ENCODE data around the gene ABO.
"Not testable (repeated sequence)": the region's sequence is repeated elsewhere in the genome, so short reads cannot be mapped to it uniquely, and the experiment has no call there.

Gene ABO

DNA sequence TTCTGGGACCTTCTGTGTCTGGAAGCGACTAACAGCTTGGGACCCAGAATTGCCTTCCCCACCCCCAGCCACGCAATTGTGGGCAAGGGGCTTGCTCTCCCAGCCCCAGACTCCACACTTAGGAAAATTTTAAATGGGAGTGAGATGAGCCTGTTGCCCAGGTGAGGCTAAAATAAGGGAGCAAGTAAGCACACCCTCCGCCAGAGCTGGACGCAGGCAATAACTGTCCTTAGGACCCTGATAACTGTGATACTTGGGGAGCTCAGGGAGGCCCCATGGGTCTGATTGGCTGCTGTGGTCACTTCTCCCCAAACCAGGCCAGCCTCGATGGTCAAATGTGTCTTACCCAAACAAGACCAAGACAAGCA is 13.3 kb downstream of the ABO start:
- DNase-seq: no peak

- DNase-seq: no peak
Measured at GRCh38 chr9:133261103-133261752, 13.8 kb downstream of the ABO start.

- DNase-seq: no peak
Measured at GRCh38 chr9:133260334-133261102, 14.5 kb downstream of the ABO start.

DNA sequence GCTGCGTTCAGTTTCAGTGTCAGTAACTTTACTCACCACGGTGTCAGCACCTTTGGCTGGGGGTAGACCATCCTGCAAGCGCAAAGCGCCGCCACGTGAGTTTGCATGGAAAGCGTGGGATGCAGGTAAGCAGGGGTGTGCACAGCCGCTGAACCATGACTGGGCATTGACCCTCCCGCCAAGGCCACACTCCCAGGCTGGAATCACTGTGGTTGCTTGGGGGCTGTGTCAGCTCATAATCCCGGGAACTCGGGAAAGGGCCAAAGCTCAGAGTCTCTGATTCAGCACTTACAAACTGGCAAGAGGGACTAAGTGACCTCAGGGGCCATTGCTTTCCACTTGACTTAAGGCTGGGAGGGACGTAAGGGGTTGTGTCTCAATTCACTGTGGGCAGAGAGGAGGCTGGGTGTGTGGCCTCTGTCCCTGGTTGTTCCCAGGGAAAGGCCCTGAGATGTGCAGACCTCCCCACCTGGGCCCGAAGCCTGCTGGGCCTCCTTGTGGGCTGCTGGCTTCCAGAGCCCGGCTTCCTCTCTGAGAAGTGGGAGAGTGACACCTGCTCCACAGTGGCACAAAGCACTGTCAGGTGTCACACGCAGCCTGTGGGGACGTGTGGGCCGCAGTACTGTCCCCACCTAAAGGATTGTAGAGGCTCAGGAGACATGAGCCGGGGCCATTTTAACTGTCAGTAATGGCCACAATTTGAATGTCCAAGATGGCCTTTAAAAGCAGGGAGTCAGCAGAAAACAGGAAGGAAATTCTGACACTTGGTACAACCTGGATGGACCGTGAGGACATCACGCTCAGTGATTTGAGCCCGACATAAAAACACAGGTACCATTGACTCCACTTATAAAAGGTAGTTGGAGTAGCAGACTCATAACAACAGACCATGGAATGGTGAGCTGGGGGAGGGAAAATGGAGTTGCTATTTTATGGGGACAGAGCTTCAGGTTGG is 16.7 kb downstream of the ABO start:
- DNase-seq: no peak

DNA sequence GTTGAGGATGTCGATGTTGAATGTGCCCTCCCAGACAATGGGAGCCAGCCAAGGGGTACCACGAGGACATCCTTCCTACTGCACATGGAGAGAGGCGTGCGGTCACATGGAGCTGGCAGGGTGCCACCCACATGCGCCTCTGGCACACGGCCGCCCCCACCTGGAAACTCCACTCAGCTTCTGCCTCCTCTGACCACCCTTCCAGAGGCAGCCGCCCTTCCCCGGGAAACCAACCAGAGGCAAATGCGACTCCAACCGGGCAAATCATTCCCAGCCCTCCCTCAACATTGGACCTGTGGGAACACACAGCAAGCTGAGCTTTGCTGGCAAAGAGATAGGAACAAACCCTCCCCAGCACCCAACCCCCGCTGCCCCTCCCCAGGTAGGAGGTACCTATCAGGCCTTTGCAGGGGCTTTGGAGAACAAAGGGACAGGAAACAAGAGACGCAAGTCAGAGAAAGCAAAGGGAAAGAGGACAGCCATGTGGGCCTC is 17.5 kb downstream of the ABO start:
- DNase-seq: peak; percentile 14

DNA sequence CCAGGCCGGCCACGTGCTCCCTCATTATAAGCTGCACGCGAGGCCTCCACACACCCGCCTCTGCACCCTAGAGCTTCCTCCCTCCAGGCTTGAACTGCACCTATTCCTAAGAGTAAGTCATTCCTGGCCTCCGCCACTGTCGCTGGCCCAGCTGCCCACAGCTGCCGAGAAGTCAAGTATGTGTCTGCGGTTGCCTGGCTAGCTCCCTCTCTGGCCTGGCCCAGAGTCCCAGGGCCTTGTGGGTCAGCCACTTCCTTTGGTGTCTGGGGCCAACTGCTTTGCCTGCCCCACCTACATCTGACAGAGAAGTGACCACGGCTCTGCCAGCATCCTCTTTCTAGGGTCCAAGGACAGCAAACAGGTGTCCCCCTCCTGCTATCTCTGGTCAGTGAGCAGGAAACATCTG is 18.3 kb downstream of the ABO start:
- DNase-seq: no peak

GRCh38 chr9:133256136-133256461 is 18.9 kb downstream of the ABO start:
- no peak for DNase-seq

DNA sequence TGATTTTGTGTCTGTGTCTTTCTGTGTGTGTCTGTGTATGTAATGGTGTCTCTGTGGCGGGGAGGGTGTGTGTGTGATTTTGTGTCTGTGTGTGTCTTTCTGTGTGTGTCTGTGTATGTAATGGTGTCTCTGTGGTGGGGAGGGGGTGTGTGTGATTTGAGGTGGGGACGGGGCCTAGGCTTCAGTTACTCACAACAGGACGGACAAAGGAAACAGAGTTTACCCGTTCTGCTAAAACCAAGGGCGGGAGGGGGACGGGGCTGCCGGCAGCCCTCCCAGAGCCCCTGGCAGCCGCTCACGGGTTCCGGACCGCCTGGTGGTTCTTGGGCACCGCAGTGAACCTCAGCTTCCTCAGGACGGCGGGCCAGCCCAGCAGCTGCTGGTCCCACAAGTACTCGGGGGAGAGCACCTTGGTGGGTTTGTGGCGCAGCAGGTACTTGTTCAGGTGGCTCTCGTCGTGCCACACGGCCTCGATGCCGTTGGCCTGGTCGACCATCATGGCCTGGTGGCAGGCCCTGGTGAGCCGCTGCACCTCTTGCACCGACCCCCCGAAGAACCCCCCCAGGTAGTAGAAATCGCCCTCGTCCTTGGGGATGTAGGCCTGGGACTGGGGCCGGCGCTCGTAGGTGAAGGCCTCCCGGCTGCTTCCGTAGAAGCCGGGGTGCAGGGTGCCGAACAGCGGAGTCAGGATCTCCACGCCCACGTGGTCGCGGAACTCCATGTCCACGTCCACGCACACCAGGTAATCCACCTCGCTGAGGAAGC is 19.4 kb downstream of the ABO start:
- no peak for DNase-seq

GRCh38 chr9:133254471-133254870 is 20.5 kb downstream of the ABO start:
- no peak for DNase-seq

GRCh38 chr9:133253268-133253667 is 21.7 kb downstream of the ABO start:
- DNase-seq: no peak

DNA sequence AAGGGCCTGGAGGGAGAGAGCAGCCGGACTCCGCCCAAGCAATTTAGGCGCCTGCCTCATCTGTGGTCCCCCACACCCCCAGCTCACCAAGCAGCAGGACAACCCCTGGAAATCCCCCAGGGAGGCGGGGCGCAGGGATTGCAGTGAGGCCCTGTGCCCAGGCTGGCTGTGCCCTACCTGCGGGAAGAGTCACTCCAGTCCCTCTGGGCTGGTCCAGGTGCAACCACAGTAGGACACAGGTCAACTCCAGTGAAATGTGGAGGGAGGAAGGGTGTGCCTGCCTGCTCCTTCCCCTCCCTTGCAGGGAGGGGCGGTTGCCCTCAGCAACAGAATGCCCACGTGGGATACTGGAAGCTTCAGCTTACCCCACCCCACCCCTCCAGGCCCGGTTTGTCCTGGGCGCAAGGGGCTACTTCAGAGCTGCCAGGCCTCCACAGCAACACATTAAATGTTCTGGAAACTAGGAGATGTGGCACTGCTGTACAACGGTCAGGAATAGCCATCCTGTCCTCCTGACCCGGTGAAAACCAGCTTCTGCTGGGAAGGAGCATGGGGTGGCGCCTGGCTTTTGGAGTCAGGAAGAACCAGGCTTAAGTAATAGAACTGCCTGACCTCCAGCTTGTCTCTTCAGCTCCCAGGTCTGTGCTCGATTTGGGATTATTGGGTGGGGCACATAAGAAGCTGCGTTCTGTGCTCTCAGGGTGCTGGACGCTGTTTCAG is 22.5 kb downstream of the ABO start:
- peak; percentile 32 for DNase-seq

GRCh38 chr9:133251773-133252172 is 23.2 kb downstream of the ABO start:
- DNase-seq: no peak

GRCh38 chr9:133251221-133251620 is 23.8 kb downstream of the ABO start:
- not testable (repeated sequence) for DNase-seq

DNA sequence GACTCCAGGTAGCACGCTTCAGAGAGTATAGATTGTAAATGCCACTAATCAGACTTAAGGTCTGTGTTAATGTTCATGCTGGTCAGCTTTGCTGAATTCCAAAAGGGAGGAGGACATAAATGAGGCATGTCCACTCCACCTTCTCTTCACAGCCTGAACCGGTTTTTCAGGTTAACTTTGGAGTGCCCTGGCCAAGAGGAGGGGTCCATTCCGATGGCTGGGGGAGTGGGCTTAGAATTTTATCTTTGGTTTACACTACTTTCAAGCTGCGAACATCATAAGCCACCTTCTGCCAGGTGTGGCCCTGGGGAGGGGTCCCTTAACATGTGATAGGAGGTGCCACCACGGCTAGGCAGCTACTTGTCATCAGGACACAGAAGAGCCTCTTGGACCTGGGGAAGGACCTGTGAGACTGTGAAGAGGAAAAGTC is 24.2 kb downstream of the ABO start:
- DNase-seq: no peak

- no peak for DNase-seq
Measured at GRCh38 chr9:133249337-133249736, 25.7 kb downstream of the ABO start.

GRCh38 chr9:133248726-133249295 is 26.2 kb downstream of the ABO start:
- no peak for DNase-seq

DNA sequence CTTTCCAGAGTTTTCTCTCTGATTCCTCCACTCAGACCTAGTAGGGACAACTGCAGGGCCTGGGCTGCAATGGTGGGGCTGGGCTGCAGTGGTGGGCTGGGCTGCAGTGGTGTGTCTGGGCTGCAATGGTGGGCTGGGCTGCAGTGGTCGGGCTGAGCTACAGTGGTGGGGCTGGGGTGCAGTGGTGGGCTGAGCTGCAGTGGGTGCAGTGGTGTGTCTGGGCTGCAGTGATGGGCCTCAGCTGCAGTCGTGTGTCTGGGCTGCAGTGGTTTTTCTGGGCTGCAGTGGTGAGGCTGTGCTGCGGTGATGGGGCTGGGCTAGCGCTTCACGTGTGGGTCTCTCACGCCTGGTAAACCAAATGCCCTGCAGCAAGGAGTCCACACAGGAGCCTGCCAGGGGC is 27.4 kb downstream of the ABO start:
- no peak for DNase-seq

DNA sequence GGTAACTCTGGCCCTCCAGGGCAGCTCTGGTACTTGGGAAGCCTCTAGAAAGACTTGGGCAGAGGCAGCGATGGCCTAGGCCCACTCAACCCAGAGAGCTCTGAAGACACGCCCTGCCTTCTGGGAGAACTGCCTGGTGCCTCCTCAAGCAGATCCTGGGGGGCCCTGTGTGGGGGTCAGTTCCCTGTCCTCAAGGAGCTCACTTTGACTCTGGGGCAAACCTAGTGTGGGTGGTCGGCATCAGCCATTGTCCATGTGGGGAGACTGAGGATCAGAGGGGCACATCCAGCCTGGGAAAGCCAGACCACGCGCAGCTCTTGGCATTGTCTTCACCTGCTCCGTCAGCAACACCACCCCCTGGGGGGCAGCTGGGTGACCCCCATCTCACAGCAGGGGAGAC is 28.0 kb downstream of the ABO start:
- DNase-seq: no peak

DNA sequence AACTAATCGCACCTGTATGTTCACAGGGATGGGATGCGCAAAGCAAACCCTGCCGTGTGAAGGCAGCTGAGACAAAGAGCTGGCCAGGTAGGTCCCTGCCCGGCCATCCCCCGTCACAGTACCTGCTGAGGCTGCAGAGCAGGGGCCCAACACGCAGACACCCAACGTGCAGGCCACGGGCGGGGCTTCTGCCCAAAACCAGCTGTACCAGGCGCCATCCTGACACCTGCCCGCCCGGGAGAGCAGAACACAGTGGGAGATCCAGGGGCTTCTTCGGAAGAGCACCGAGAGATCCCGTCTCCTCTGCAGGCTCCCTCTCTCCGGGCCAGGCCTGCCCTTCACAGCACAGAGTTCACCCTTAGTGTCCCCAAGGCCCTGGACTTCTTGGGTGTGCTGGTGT is 28.4 kb downstream of the ABO start:
- DNase-seq: no peak

DNA sequence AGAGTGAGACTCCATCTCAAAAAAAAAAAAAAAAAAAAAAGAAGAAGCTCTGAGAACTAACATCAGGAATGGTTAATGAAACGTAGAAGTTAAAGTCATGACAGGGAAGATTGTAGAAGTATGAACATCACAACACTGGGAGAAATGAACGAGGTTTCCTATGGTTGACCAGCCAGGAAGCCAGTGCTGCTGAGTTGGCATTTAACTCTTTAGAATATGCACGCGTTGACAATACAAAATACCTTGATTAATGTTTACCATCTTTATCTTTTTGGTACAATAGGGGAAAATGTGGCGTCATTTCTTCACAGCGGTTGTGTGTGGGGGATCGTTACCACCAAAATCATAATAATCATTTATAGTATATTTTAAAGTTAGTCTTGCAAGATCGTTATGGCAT is 32.0 kb downstream of the ABO start:
- DNase-seq: no peak

GRCh38 chr9:133242241-133242640 is 32.8 kb downstream of the ABO start:
- DNase-seq: no peak
